ENCODE data around the gene MOB2. TPM values are rescaled to one million over a fixed set of nuclear protein-coding genes. Genes with fewer than 3 reads are reported as not detected.

Gene MOB2, protein sequence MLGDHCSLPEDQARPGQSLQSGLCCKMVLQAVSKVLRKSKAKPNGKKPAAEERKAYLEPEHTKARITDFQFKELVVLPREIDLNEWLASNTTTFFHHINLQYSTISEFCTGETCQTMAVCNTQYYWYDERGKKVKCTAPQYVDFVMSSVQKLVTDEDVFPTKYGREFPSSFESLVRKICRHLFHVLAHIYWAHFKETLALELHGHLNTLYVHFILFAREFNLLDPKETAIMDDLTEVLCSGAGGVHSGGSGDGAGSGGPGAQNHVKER
- total RNA-seq = 34.1 TPM

DNA sequence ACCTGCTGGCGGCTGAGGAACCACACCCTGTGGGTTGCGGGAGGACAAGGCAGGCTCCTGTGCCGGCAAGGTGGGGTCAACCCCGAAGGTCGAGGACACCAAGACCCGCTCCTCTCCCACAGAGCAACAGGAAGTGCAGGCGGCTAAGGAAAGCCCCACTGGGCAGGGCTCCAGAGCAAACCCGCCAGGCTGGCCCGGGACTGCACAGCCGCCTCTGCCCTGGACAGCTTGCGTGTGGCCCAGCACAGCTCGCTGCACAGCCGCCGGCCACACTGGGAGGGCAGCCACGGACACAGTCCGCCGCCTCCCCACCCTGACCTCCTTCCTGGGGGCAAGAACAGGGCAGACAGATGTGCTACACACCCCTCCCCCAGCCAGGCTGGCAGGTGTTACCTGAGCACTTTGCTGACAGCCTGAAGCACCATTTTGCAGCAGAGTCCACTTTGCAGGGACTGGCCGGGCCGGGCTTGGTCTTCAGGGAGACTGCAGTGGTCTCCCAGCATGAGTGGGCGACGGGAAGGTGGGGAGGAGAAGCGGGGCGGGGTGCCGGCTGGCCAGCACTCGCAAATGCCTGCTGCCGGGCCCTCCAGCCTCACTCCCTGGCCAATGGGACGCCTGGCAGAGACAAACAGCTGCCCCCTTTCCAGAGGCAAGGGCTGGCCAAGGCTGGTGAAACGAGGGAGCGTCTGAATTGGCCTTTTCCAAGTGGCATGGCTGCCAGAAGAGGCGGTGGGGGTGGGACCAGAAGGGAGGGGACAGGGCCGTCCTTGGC is at the start of gene MOB2:
MOB2 (minus strand) TSS at position 726 of the 772 bp plus-strand sequence; CDS start at position 503, 223 bp downstream.
- TF ChIP-seq POLR2AphosphoS5 (IDR thresholded peaks at IDR 0.05; ENCODE audit: insufficient read depth in 1 of 2, low read depth in 1 of 2) (peak in 1 of 2 donors; percentile 44), POLR2A (IDR thresholded peaks at IDR 0.05) (no peak)
- TF ChIP-seq, protein P1, sequence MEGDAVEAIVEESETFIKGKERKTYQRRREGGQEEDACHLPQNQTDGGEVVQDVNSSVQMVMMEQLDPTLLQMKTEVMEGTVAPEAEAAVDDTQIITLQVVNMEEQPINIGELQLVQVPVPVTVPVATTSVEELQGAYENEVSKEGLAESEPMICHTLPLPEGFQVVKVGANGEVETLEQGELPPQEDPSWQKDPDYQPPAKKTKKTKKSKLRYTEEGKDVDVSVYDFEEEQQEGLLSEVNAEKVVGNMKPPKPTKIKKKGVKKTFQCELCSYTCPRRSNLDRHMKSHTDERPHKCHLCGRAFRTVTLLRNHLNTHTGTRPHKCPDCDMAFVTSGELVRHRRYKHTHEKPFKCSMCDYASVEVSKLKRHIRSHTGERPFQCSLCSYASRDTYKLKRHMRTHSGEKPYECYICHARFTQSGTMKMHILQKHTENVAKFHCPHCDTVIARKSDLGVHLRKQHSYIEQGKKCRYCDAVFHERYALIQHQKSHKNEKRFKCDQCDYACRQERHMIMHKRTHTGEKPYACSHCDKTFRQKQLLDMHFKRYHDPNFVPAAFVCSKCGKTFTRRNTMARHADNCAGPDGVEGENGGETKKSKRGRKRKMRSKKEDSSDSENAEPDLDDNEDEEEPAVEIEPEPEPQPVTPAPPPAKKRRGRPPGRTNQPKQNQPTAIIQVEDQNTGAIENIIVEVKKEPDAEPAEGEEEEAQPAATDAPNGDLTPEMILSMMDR (IDR thresholded peaks at IDR 0.05) = no peak
- peaks cover 65% of the 10 kb centered on the region for H3K4me1 ChIP-seq
- H3K27ac ChIP-seq = peak within 1 kb of the TSS; percentile 53

DNA sequence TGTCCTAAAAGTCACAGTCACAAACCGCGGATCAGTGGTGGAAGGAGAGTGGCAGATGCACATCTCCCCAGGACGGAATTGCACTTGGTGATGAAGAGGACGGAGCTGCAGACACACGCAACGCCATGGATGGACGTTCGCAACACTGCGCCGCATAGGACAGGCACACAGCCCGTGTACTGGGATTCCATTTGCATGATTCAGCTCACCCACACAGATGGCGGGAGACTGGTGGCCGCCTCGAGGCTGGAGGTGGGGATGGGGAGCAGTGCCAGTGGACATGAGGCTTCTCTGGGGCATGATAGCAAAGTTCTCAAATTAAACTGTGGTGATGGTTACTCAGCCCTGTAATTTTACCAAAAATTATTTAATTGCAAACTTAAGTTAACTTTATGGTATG is 48.1 kb upstream of the MOB2 start:
- H3K9me3 ChIP-seq = no peaks in the 10 kb centered on the region
- H3K4me3 ChIP-seq = no peak overlapping the region
- TF ChIP-seq, protein P1 (IDR thresholded peaks at IDR 0.05) = no peak
- TF ChIP-seq POLR2A (IDR thresholded peaks at IDR 0.05) (no peak), POLR2AphosphoS5 (IDR thresholded peaks at IDR 0.05; ENCODE audit: insufficient read depth in 1 of 2, low read depth in 1 of 2) (no peak)
- no peak for DNase-seq (ENCODE audit: extremely low spot score in 2 of 2)
- peaks cover 80% of the 10 kb centered on the region for H3K4me1 ChIP-seq
- no peaks in the 10 kb centered on the region for H3K36me3 ChIP-seq
- no peak overlapping the region for H3K27ac ChIP-seq
- intact Hi-C loops (cut with DNase I) = no loop called here
- no peaks in the 10 kb centered on the region for H3K27me3 ChIP-seq

More for the DNA sequence above, at the start of gene MOB2:
- peak within 1 kb of the TSS; percentile 35 to 45 for H3K4me3 ChIP-seq
- no peaks in the 10 kb centered on the region for H3K27me3 ChIP-seq
- DNase-seq (ENCODE audit: extremely low spot score in 2 of 2) = no peak
- intact Hi-C loops (cut with DNase I) = no loop called here
- no peaks in the 10 kb centered on the region for H3K9me3 ChIP-seq
- no peaks in the 10 kb centered on the region for H3K36me3 ChIP-seq

DNA sequence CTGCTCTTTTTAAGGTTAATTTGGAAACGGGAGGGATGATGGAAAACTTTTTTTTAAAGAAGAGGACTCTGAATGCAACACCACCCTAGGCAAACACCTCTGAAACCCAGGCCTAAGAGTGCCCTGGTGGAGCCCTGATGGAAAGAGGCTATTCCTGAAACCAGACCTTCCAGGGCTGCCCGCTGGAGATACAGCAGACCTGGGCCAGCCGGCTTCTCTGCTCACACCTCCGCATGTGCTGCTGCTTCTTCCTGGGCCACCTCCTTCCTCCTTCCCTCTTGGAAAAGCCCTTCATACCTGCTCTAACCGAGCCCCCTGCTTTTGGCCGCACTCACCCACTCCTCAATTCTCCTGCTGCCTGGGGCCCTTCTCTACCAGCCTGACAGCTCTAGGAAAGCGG is 47.6 kb upstream of the MOB2 start:
- TF ChIP-seq POLR2A (IDR thresholded peaks at IDR 0.05) (no peak), POLR2AphosphoS5 (IDR thresholded peaks at IDR 0.05; ENCODE audit: insufficient read depth in 1 of 2, low read depth in 1 of 2) (no peak)
- TF ChIP-seq, protein P1 (IDR thresholded peaks at IDR 0.05) = no peak
- intact Hi-C loops (cut with DNase I) = no loop called here
- H3K9me3 ChIP-seq = no peaks in the 10 kb centered on the region
- no peak for DNase-seq (ENCODE audit: extremely low spot score in 2 of 2)
- H3K4me3 ChIP-seq = no peak overlapping the region
- H3K36me3 ChIP-seq = no peaks in the 10 kb centered on the region
- no peak overlapping the region for H3K27ac ChIP-seq
- no peaks in the 10 kb centered on the region for H3K27me3 ChIP-seq
- peaks cover 85% of the 10 kb centered on the region for H3K4me1 ChIP-seq

DNA sequence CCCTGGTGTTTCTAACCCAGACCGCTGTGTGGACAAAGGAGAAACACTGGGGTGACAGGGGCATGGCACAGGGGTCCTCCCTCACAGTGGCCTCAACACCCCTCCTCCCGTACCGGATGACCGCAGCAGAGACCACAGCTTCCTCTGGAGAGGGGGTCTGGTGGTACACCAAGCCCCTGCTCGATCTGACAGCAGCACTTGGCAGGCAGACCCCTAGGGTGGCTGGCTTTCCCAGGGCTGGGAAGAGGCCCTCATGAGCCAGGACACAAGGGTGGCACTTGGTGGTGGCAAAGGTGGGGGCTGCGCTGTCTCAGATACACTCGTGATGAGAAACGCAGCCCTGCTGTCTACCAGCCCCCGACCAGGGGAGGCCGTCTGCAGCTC is 46.8 kb upstream of the MOB2 start:
- Histone ChIP-seq H3K27ac (peak overlapping the region; percentile 22), H3K9me3 (no peaks in the 10 kb centered on the region), H3K4me3 (no peak overlapping the region), H3K4me1 (peaks cover 90% of the 10 kb centered on the region), H3K36me3 (no peaks in the 10 kb centered on the region), H3K27me3 (no peaks in the 10 kb centered on the region)
- TF ChIP-seq POLR2AphosphoS5 (IDR thresholded peaks at IDR 0.05; ENCODE audit: insufficient read depth in 1 of 2, low read depth in 1 of 2) (no peak), POLR2A (IDR thresholded peaks at IDR 0.05) (no peak)
- TF ChIP-seq, protein P1 (IDR thresholded peaks at IDR 0.05) = no peak
- no peak for DNase-seq (ENCODE audit: extremely low spot score in 2 of 2)
- intact Hi-C loops (cut with DNase I) = no loop called here

Measured in vagina (tissue), 2 donors.